Activated CD8-positive, alpha-beta T cell treated with anti-CD3 and anti-CD28 coated beads for 36 hours (primary cell): ENCODE measurements around the gene PITX3. TPM values are rescaled to one million over a fixed set of nuclear protein-coding genes. Genes with fewer than 3 reads are reported as not detected.
"Not testable (repeated sequence)": the region's sequence is repeated elsewhere in the genome, so short reads cannot be mapped to it uniquely, and the experiment has no call there.

ENCODE experiments used
- ATAC-seq: fragments of 200-7000 bp; cut with Tn5 transposase; one replicate; pipeline ENCODE4 v1.10.0; 2021; ENCODE audit warnings: mild to moderate bottlenecking, moderate library complexity
- CTCF ChIA-PET: fragments of 350-600 bp; sonication (Branson Sonifier 250); formaldehyde crosslinking; loops from one replicate; lab custom pipeline; 2021; ENCODE audit warnings: antibody characterized with exemption; lab: Charles Lee
- POLR2A ChIA-PET: fragments of 350-600 bp; sonication (Branson Sonifier 250); formaldehyde crosslinking; loops from one replicate; lab custom pipeline; 2021; ENCODE audit warnings: antibody characterized with exemption; lab: Charles Lee
- DNase-seq: peaks from one replicate; pipeline ENCODE4 v3.0.0-alpha.2; 2020
- H3K27ac Mint-ChIP-seq: one replicate; pipeline ENCODE4 v1.8.0; 2021; ENCODE audit warnings: mild to moderate bottlenecking, mixed read lengths
- H3K27me3 Mint-ChIP-seq: one replicate; pipeline ENCODE4 v1.8.0; 2021; ENCODE audit warnings: mixed read lengths
- H3K36me3 Mint-ChIP-seq: one replicate; pipeline ENCODE4 v1.8.0; 2021; ENCODE audit warnings: low read depth, mixed read lengths
- H3K4me1 Mint-ChIP-seq: one replicate; pipeline ENCODE4 v1.8.0; 2021; ENCODE audit warnings: low read depth, mixed read lengths
- H3K4me3 Mint-ChIP-seq: one replicate; pipeline ENCODE4 v1.8.0; 2021; ENCODE audit warnings: mild to moderate bottlenecking, moderate library complexity, mixed read lengths
- H3K9me3 Mint-ChIP-seq: one replicate; pipeline ENCODE4 v1.8.0; 2021; ENCODE audit warnings: mixed read lengths
- CTCF ChIP-seq: fragments of 200-600 bp; IDR thresholded peaks from one replicate; pipeline ENCODE4 v1.8.0; 2022; ENCODE audit warnings: antibody characterized with exemption, mild to moderate bottlenecking
- intact Hi-C: fragments of 100-400 bp; cut with micrococcal nuclease; formaldehyde crosslinking; loops from one replicate; pipeline ENCODE4 v1.10.0; 2022
- total RNA-seq, 2 experiments: library from RNA; stranded (reverse); gene quantifications; one replicate each; pipeline ENCODE4 v1.2.3, GENCODE V29; 2021

PITX3 gene
- total RNA-seq, 2 experiments from 2014 or later: 0.23 TPM; not detected in 1

- ChIA-PET POLR2A (interaction anchor here (0.8 kb wide), 1 partner anchor 258 kb away, joined by 3 read pairs; no protein-coding TSS in a partner anchor), CTCF (interaction anchor here (1.0 to 19.5 kb wide), 6 partner anchors 8 to 382 kb away, joined by 3 to 886 read pairs (median 4); partner anchors contain the start of gene GBF1)
- Mint-ChIP-seq H3K4me1 (peaks cover 12% of the 10 kb centered on the region), H3K9me3 (no peaks in the 10 kb centered on the region), H3K36me3 (no peaks in the 10 kb centered on the region), H3K4me3 (no peak overlapping the region), H3K27me3 (peaks cover 18% of the 10 kb centered on the region), H3K27ac (no peak overlapping the region)
- intact Hi-C loops: loop anchor here (10.0 kb wide), 1 partner anchor 362 kb away; no protein-coding TSS in a partner anchor
- TF ChIP-seq CTCF: no peak
- ATAC-seq (no peak), DNase-seq (no peak)
Observed at GRCh38 chr10:102222797-102223196, 18.5 kb downstream of the PITX3 start.

- CTCF ChIA-PET: interaction anchor here (1.1 to 5.2 kb wide), 5 partner anchors 10 to 163 kb away, joined by 3 to 58 read pairs (median 3); no protein-coding TSS in a partner anchor
- POLR2A ChIA-PET: interaction anchor here (1.0 kb wide), 1 partner anchor 212 kb away, joined by 3 read pairs; the partner anchor contains the start of gene CUEDC2
- intact Hi-C loops: loop anchor here (10.0 kb wide), 1 partner anchor 364 kb away; no protein-coding TSS in a partner anchor
Observed at GRCh38 chr10:102220612-102221011, 20.7 kb downstream of the PITX3 start.

GRCh38 chr10:102219370-102219769, 21.9 kb downstream of the PITX3 start:
- no peak for DNase-seq
- ChIA-PET POLR2A (interaction anchor here (0.6 to 0.9 kb wide), 2 partner anchors 16 to 288 kb away, joined by 3 read pairs; no protein-coding TSS in a partner anchor), CTCF (interaction anchor here (0.6 to 5.2 kb wide), 4 partner anchors 11 to 136 kb away, joined by 3 to 58 read pairs (median 8); no protein-coding TSS in a partner anchor)
- H3K27me3 Mint-ChIP-seq: peaks cover 4% of the 10 kb centered on the region
- H3K36me3 Mint-ChIP-seq: no peaks in the 10 kb centered on the region
- TF ChIP-seq CTCF: no peak
- H3K27ac Mint-ChIP-seq: no peak overlapping the region
- no peak for ATAC-seq
- intact Hi-C loops: no loop called here
- peaks cover under 1% of the 10 kb centered on the region for H3K9me3 Mint-ChIP-seq
- H3K4me3 Mint-ChIP-seq: no peak overlapping the region
- no peaks in the 10 kb centered on the region for H3K4me1 Mint-ChIP-seq

More at GRCh38 chr10:102220612-102221011, 20.7 kb downstream of the PITX3 start:
- ATAC-seq (no peak), DNase-seq (no peak)
- Mint-ChIP-seq H3K9me3 (no peaks in the 10 kb centered on the region), H3K4me3 (no peak overlapping the region), H3K4me1 (peaks cover under 1% of the 10 kb centered on the region), H3K27ac (no peak overlapping the region), H3K27me3 (peaks cover 3% of the 10 kb centered on the region), H3K36me3 (no peaks in the 10 kb centered on the region)
- TF ChIP-seq CTCF: no peak

- DNase-seq, H3K27me3 Mint-ChIP-seq, ATAC-seq, H3K4me1 Mint-ChIP-seq, POLR2A ChIA-PET, H3K9me3 Mint-ChIP-seq, H3K4me3 Mint-ChIP-seq, H3K27ac Mint-ChIP-seq, H3K36me3 Mint-ChIP-seq, intact Hi-C loops: not testable (repeated sequence)
- CTCF ChIA-PET: interaction anchor here (3.0 kb wide), 1 partner anchor 16 kb away, joined by 10 read pairs; no protein-coding TSS in a partner anchor
Observed at GRCh38 chr10:102213599-102213998, 27.7 kb downstream of the PITX3 start.

- peaks cover 2% of the 10 kb centered on the region for H3K9me3 Mint-ChIP-seq
- POLR2A ChIA-PET: interaction anchor here (0.6 to 1.1 kb wide), 3 partner anchors 50 to 127 kb away, joined by 3 read pairs; no protein-coding TSS in a partner anchor
Observed at GRCh38 chr10:102211615-102212299, 29.6 kb downstream of the PITX3 start.

More at GRCh38 chr10:102211615-102212299, 29.6 kb downstream of the PITX3 start:
- Mint-ChIP-seq H3K27me3 (peaks cover 4% of the 10 kb centered on the region), H3K4me3 (no peak overlapping the region), H3K4me1 (no peaks in the 10 kb centered on the region), H3K27ac (no peak overlapping the region), H3K36me3 (no peaks in the 10 kb centered on the region)
- ATAC-seq: no peak
- CTCF ChIA-PET: interaction anchor here (0.8 to 3.0 kb wide), 5 partner anchors 18 to 141 kb away, joined by 3 to 10 read pairs (median 3); no protein-coding TSS in a partner anchor
- intact Hi-C loops: no loop called here
- DNase-seq: no peak
- no peak for TF ChIP-seq CTCF
